ENCODE data around the gene ATP8B1. TPM values are rescaled to one million over a fixed set of nuclear protein-coding genes. Genes with fewer than 3 reads are reported as not detected.

ATP8B1 gene
- total RNA-seq, 1 experiment from 2014 or later, result 38.8 TPM

DNA sequence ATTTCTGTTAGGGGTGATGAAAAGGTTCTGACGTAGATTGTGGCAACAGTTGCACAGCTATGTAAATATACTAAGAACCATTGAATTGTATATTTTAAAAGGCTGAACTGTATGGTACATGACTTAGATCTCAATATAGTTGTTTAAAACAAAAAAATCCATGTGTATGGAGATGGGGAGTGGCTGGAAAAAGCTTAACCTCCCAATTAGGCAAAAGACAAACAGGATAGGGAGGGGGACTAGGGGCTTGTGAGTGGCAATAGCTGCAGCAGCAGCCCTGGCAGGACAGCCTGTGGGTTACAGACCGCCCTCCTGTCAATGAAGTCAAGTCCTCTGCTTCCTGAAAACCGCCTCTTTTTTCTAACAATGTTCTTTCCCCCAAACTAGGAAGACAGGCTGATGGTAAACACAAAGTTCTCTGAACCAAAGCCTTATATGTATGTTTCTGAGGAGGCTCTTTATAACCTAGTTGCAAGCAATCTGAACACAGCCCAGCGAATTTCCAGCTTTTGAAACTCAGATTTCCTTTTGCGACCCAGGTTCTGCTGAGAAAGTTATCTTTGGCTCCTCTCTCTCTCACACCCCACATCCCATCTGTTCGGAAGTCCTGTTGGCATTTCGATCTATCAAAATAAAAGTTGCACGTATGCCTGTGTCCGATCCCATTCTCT is 10.3 kb downstream of the ATP8B1 start:
- no peak for DNase-seq (ENCODE audit: low spot score)

DNA sequence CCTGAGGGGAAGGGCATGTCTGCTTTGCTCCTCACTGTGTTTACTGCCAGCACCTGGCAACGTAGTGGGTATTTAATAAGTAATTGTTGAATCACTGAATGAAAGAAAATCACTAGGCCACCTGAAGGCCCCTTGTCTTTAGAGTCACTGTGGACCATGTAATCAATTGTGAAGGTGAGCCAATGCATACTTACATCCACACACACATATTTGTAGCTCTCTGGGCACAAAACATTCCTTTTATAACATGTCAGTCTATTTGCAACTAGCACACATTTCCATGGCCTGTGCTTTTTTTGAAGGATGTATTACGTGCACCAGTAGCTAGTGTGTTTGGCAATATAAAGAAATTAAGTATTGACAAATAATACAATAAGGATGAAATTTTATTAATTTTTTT is 11.2 kb downstream of the ATP8B1 start:
- no peak for DNase-seq (ENCODE audit: low spot score)

DNA sequence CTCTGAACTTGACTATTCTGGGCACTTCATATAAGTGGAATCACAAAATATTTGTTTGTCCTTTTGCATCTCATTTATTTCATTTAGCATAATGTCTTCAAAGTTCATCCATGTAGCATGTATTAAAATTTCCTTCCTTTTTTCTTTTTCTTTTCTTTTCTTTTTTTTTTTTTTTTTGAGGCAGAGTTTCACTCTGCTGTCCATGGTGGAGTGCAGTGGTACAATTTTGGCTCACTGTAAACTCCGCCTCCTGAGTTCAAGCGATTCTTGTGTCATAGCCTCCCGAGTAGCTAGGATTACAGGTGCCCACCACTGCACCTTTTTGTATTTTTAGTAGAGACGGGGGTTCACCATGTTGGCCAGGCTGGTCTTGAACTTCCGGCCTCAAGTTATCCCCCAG is 11.9 kb downstream of the ATP8B1 start:
- DNase-seq (ENCODE audit: low spot score), result no peak

DNA sequence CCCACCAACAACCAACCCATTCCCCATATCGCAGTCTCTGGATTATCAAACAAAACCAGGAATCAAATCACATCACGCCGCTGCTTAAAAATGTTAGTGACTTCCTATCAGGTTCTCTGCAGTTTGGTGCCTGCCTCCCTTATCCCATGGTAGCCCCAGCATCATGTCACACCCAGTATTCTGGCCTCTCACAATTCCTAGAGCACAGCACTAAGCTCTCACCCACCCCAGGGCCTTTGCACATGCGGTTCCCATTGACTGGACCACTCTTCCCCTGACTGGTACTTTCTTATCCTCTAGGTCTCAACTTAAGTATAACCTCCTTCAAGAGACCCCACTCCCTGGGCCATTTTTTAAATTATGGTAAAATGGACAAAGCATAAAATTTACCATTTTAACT is 12.8 kb downstream of the ATP8B1 start:
- DNase-seq (ENCODE audit: low spot score), result no peak

DNA sequence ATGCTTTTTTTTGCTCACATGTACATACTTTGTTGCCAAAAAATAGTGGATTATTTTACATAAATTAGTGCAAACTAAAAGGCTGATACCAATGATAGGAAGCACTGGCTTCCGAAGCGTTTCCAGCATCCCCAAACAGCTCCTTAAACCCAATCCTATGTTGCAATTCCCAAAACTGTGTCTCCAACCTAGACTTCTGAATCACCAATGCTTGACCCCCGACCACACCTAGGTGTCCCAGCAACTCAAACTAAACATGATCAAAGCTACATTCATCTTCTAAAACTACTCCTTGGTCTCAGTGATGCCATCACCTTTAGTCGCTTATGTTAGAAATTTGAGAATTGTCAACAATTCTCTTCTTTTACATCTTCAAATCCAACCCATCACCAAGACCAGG is 13.4 kb downstream of the ATP8B1 start:
- DNase-seq (ENCODE audit: low spot score), result no peak

DNA sequence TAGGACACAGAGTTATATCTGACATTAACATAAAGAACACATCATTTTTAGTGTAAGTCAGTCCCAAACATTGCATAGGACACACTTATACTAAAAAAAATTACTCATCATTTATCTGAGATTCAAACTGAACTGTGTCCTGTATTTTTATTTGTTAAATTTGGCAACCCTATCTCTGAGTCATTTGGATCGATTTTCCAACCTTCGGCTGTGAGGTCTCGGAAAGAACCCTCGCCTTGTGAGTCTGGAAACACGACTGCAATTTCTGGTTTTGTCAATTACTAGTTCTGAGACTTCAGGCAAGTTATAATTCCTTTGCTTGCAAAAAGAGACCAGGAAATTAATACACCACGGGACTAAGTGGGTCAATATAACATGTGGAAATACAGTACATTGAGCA is 14.0 kb downstream of the ATP8B1 start:
- DNase-seq (ENCODE audit: low spot score), result no peak

DNA sequence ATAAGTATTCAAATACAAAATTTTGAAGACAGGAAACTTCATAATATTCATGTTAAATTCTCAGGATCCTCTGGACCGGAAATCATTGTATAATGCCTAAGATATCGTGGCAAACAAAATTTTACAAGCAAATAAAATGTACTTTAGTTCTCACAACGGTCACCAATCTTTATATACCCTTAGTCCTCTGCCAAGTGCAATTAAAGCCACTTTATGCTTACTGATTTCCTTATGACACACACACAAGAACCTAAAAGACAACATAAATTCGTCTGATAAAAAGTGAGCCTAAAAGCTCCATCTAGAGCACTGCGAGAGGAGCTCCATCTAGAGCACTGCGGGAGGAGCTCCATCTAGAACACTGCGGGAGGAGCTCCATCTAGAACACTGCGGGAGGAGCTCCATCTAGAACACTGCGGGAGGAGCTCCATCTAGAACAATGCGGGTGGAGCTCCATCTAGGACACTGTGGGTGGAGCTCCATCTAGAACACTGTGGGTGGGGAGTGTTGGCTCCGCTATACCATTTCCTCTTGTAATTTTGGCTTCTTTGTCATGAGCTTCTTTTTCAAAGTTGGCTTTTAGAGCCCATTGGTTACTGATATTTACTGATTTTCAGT is 15.9 kb downstream of the ATP8B1 start:
- DNase-seq (ENCODE audit: low spot score), result no peak

DNA sequence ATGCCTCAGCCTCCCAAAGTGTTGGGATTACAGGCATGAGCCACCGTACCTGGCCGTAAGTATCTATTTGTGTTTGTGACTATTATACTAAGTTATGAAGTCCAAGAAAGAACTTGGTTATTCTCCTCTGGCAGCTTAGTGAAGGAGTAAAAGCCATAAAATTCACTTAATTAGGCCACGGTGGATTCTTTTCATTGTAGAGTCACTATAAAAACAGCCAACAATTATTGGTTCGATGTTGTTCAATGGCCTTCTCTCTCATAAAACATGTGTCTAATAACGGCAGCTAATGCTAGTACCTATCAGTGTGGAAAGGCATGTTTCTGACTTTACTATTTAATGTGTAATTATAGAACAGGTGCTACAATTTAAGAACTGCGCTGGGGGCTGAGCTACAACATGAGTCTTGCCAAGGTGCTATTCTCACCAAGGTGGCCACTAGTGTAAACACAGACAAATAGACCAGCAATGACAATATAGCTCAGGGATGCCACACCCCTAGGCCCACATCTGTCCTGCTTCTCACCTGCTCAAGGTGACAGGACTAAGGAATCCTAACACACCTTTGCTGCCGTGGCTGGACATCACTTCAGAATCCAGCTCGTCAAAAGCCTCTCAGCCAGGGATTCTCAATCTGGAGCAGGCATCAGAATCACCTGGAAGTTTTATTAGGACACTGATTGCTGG is 17.2 kb downstream of the ATP8B1 start:
- DNase-seq (ENCODE audit: low spot score), result no peak

DNA sequence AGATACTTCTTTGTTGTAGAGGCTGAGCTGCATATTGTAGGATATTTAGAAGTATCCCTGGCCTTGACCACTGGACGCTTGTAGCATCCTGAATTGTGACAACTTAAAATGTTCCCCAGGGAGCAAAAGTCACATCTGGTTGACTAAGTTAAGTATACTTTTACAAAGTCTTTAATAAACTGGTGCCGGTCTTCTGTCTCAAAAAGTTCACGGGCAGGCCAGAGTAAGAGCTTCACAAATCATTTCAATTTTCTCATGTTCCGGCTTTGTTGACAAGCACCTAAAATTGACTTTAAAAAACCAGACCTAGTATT is 18.4 kb downstream of the ATP8B1 start:
- no peak for DNase-seq (ENCODE audit: low spot score)

DNA sequence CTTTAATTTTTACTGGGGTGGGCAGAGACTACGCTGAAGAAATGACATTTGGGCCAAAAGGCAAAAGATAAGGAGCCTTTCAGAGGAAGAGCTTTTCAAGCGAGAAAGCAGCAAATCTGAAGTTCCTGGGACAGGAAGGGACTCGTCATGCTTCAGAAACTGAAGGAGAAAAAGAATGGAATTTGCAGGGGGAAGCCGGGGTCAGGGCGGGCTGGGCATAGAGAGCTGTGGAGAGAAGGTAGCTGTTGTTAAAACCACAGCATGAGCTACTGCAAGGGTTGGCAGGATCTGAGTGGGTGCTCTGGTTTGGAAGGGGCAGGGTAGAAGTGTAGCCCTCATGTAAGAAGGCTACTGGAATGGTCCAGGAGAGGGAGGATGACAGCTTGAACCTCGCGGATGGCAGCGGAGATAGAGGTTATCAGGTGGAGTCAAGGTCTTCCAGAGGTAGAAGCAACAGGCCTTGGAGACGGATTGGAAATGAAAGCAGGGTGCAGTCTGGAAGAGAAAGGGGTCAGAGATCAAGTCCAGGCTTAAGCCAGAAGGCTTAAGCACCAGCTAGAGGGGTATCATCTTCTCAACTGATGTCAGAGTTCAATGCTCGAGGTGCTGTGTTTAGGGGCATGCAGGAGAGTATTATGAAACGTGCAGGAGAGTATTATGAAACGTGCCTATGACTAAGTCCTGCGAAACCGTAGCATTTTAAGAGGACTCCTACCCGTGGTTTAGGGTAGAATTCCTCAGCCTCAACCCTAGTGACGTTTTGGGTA is 18.9 kb downstream of the ATP8B1 start:
- peak; percentile 47 for DNase-seq (ENCODE audit: low spot score)

DNA sequence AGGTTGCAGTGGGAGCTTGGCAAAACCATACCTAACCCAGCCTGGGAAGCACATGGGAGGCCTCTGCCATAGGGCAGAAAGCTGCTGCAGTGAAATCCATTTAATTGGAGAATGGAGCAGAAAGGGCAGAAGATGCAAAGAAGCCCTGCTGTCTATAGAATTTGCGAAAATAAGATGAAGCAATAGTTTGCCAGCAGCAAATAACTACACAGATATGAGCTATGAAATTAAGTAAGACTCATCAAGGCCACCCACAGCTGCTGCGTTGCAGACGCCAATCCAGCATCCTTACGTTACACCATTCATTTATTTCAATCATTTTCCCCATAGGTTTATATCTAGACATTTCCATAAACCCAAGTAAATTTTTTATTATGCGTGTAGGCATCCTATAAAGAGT is 21.1 kb downstream of the ATP8B1 start:
- no peak for DNase-seq (ENCODE audit: low spot score)

DNA sequence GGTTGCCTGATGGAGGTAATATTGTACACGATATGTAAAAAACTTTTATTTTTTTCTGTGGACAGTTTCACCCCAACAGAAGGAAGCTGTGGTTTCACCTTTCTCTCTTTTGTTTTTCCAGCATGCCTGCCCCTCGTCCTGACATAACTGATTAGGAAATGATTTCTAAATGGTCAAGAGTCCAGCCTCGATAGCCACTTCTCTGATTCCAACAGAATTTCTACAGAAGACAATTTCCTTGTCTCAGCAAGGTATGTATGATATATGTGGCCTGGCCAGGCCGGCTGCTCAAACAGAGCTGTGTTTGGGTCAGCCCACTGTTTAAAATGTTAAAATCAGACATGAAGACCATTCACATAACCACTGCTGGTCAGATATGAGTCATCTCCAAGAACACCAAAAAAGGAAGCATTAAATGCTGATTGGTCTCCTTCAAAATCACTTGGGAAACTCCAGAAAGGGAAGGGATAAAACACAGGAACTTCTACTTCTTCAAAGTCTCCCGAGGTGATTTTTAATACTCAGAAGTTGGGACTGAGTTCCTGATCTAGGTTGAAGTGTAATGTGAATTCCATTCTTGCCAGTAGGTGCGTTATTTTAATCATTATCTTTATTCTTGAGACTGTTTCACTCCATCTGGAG is 22.3 kb downstream of the ATP8B1 start:
- DNase-seq (ENCODE audit: low spot score), result peak; percentile 84

DNA sequence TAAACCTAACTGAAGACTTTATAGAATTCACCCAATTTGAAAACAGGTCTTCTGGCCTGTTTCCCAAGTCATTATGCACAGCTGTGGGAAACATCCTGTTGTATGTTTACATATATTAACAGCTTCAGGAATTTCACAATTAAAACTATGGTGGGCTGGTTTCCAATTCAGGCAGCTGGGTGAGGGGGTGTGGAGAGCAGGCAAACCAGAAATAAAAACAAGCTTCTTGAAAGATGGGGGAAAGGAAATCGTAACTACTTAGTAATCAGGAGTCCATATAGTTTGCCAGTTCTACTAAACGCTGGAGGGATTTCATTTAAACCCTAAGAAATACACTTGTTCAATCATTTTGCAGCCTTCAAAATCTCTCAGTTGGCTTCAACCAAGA is 22.8 kb downstream of the ATP8B1 start:
- DNase-seq (ENCODE audit: low spot score), result peak; percentile 38

DNA sequence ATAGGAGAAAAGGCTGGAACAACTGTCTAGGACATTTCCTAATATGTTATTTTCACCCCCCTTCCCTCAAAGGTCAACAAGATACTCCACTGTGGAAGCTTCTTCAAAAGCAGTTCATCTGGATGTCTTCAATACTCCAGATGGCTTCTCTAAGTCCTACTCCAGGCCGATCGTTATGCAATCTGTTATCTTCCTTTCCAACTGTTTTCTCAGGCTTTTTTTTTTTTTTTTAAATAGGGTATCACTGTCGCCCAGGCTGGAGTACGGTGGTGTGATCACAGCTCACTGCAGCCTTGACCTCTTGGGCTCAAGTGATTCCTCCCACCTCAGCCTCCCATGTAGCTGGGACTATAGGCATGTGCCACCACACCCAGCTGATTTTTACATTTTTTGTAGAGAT is 26.3 kb downstream of the ATP8B1 start:
- no peak for DNase-seq (ENCODE audit: low spot score)

DNA sequence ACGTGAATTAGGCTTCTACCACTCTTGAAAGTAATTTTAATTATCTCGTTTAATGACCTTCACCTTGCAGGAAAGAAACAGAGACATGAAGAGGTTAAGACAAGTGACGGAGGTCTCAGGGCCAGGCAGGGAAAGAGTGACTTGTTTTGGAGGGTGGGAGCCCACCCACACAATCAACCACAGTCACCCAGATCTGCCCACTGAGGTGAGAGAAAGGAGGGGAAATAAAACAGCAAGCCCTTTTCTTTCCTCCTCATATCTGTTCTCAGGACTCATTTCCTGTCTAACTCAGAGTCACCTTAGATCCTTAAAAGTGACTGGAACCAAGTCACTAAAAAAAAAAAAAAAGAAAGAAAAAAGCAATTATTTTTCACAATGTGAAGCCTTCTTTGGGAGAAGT is 26.8 kb downstream of the ATP8B1 start:
- DNase-seq (ENCODE audit: low spot score), result no peak

DNA sequence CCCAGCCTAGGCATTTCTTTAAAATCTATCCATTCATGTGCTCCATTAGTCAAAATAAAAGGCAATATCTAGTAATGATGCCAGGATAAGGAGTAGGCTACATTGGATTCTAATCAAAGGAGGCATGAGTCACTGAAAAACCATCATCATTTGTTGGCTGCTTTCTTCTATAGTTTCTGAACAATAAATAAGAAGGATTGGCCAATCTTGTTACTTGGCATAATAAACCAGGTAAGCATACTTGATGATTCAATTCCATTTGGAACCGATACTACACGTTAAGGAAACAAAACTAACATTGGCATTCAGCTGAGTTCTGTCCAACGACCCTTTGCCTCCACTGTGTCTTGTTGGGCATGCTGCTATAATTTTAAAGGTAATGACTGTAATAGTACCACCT is 27.2 kb downstream of the ATP8B1 start:
- no peak for DNase-seq (ENCODE audit: low spot score)

DNA sequence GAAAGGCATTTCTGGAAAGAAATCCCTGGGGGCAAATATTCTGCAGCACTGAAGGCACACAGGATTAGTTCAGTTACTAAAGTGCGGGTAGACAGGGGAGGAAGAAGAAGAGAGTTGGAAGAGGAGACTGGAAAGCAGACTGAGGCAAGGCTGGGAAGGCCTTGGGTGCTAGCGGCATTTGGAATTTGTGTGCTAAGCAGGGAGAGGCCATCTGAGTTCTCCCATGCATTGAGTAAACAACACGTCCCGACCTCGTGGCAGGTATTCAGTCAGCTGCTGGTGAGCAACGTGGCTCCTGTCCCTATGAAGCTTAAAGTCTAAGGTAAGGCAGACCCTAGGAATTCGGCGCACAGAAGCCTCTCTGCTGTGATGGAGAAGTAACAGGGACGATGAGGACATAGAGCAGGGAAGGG is 30.7 kb downstream of the ATP8B1 start:
- DNase-seq (ENCODE audit: low spot score), result no peak

DNA sequence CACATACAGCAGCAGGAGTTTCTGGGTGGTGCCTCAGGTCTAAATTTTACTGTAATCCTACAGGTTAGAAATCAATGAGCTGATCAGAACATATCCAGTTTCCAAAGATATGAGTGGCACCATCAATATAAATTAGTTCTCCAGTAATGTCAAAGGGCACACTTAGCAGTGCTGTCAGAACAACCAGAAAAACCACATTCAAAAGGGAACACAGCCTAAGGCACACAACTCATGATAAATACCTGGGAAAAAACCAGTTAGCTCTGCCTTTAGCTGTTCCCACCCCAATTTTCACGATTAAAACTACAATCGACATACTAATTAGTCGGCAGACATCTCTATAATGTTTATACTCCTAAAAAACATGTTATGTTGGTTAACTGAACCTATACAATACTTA is 31.5 kb downstream of the ATP8B1 start:
- no peak for DNase-seq (ENCODE audit: low spot score)

DNA sequence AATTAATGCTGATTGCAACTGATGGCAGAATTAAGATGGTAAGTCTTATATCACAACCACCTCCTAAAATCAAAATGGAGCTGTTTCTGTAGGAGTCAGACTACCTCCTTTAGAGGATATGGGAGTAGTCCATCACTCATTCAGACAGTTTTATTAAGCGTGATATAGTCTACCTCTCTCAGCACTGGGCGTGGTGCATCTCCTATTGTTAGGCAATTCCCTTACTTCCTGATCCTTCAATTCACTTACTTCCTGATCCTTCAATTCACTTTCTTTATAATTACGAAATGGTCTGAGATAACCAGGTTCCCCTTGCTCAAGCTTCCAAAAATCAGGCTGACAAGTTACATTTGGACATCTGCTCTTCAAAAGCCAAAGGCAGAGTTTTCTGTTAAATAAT is 31.9 kb downstream of the ATP8B1 start:
- peak; percentile 67 for DNase-seq (ENCODE audit: low spot score)

DNA sequence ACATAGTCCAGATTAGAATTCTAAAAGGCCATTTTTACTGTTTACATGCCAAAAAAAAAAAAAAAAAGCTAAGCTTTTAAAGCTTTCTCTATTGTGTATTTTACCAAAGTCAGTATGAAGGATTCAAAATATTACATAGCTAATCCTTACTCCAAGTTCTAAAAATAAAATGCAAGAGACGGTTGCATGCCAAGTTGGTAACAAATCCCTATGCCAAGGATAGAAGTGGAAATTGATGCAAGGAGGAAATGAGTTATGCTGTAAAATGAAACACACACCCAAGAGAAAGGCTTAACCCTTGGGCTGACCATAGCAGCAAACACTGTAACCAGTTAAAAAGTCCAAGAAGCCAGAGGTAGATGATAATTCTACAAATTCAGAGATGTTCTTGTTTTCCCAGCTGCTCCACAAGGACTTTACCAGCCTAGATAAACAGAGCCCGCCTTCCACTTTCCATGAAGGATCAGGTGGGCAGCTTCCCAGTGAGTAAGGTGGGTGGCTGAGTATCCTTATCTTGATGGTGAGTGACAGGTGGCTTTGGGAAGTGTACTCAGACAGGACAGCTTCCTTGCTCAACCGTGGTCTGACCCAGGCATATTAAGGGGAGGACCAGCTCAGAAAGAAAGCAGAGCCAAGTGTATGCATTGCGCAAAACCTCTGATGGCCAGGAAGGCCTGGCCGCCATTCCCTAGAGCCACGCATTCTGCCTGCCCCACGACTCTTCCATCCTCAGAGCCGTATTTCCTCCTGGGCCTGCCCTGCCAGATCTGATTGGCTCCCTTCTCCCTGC is 34.4 kb downstream of the ATP8B1 start:
- peak; percentile 33 for DNase-seq (ENCODE audit: low spot score)

DNA sequence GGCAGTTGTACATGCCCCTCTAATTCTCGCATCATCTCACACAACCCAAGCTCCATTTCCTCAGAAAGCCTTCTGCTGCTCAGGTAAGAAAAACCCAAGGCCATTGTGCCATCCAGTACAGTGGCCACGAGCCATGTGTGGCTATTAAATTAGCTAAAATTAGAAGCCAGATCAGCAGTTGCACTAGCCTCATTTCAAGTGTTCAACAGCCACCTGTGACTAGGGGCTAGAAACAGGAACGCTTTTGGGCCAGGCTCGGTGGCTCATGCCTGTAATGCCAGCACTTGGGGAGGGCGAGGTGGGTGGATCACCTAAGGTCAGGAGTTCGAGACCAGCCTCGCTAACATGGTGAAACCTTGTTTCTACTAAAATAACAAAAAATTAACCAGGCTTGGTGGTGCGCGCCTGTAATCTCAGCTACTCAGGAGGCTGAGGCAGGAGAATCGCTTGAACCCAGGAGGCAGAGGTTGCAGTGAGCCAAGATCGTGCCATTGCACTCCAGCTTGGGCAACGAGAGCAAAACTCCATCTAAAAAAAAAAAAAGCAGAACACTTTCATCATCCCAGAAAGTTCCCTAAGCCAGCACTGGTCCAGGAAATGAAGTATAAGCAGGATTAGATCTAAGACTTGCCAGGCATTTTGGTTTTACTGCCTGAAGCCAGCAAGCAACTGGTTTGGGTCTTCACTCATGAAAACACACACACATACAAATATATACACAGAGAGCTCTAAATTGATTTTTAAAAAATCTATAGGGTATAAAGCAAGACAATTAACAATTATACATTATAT is 35.7 kb downstream of the ATP8B1 start:
- no peak for DNase-seq (ENCODE audit: low spot score)
